ENCODE results near the gene RYR2.

DNA sequence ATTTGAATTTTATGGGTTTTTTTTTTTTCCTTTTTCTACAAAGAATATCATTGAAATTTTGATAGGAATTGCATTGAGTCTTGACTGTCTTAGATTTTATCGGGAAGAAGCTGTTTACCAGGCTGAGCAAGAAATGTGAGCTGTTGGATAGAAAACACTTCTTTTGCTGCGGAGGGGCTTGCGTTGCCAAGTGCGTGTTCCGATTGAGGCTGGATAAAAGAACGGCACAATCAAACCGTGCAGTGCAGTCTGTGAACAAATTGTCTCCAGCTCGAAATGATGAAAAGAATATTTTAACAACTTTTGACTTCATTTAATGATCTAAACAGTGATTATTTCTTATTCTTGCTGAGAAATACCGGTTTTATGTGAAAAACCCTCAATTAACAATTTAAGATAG lies 149.4 kb downstream of the RYR2 start:
- TF ChIP-seq, protein P1, sequence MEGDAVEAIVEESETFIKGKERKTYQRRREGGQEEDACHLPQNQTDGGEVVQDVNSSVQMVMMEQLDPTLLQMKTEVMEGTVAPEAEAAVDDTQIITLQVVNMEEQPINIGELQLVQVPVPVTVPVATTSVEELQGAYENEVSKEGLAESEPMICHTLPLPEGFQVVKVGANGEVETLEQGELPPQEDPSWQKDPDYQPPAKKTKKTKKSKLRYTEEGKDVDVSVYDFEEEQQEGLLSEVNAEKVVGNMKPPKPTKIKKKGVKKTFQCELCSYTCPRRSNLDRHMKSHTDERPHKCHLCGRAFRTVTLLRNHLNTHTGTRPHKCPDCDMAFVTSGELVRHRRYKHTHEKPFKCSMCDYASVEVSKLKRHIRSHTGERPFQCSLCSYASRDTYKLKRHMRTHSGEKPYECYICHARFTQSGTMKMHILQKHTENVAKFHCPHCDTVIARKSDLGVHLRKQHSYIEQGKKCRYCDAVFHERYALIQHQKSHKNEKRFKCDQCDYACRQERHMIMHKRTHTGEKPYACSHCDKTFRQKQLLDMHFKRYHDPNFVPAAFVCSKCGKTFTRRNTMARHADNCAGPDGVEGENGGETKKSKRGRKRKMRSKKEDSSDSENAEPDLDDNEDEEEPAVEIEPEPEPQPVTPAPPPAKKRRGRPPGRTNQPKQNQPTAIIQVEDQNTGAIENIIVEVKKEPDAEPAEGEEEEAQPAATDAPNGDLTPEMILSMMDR (IDR thresholded peaks at IDR 0.05): no peak
- TF ChIP-seq EZH2 (IDR thresholded peaks at IDR 0.05; ENCODE audit: borderline replicate concordance, insufficient read depth, low read depth, low read length, poor library complexity, severe bottlenecking): no peak
